Nephron (organoid): ENCODE measurements around the gene SGCD.
A peak's percentile ranks its signal among the peaks of the same experiment; 100 is the strongest.

Source experiments
- H3K27ac Mint-ChIP-seq, 3 experiments: 2 replicates each; pipeline ENCODE4 v1.8.0; 2020; ENCODE audit warnings: mixed read lengths in 3 of 3, mild to moderate bottlenecking in 2 of 3, moderate library complexity in 1 of 3
- H3K27me3 Mint-ChIP-seq: 2 replicates; pipeline ENCODE4 v1.8.0; 2021; ENCODE audit warnings: low read depth, mild to moderate bottlenecking, moderate library complexity, mixed read lengths
- H3K36me3 Mint-ChIP-seq: 2 replicates; pipeline ENCODE4 v1.8.0; 2020; ENCODE audit warnings: low read depth, mixed read lengths
- H3K4me1 Mint-ChIP-seq: 2 replicates; pipeline ENCODE4 v1.8.0; 2020; ENCODE audit warnings: mixed read lengths
- H3K4me3 Mint-ChIP-seq, 3 experiments: 2 replicates each; pipeline ENCODE4 v1.8.0; 2020; ENCODE audit warnings: mild to moderate bottlenecking in 3 of 3, mixed read lengths in 3 of 3, moderate library complexity in 2 of 3
- H3K9me3 Mint-ChIP-seq: 2 replicates; pipeline ENCODE4 v1.8.0; 2020; ENCODE audit warnings: mixed read lengths
- TF ChIP-seq, protein P1 (sequence below), 3 experiments: fragments of 200-600 bp; sonication (generic); IDR thresholded peaks; one replicate each; pipeline ENCODE4 v1.5.0; 2021; ENCODE audit warnings: antibody characterized with exemption in 3 of 3; ENCODE audit not compliant: unreplicated experiment in 3 of 3

The SGCD gene

DNA sequence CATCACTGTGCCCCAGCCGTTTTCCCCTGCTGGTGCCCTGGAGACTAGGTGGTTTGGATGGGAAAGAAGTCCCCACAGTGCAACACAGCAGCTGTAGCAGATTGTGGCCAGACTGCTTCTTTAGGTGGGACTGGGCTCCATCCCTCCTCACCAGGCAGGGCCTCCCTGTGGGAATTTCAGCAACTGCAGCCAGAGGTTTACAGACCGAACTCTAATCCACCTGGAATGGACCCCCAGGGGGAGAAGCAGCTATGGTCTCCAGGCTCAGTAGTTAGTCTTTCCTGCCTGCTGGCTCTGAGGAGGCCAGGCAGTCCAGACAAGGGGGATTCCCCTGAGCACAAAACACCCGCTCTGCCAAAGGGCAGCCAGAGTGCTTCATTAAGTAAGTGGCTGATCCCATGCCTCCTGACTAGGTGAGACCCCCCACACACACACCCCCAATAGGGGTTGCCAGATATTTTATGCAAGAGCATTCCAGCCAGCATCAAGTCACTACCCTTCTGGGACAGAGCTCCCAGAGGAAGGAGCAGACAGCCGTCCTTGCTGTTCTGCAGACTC is 188.9 kb downstream of the SGCD start:
- Mint-ChIP-seq H3K4me3 (no peak overlapping the region), H3K27ac (no peak overlapping the region), H3K36me3 (peaks cover 35% of the 10 kb centered on the region), H3K27me3 (no peaks in the 10 kb centered on the region), H3K9me3 (peaks cover 53% of the 10 kb centered on the region), H3K4me1 (peaks cover 7% of the 10 kb centered on the region)
- TF ChIP-seq, protein P1, sequence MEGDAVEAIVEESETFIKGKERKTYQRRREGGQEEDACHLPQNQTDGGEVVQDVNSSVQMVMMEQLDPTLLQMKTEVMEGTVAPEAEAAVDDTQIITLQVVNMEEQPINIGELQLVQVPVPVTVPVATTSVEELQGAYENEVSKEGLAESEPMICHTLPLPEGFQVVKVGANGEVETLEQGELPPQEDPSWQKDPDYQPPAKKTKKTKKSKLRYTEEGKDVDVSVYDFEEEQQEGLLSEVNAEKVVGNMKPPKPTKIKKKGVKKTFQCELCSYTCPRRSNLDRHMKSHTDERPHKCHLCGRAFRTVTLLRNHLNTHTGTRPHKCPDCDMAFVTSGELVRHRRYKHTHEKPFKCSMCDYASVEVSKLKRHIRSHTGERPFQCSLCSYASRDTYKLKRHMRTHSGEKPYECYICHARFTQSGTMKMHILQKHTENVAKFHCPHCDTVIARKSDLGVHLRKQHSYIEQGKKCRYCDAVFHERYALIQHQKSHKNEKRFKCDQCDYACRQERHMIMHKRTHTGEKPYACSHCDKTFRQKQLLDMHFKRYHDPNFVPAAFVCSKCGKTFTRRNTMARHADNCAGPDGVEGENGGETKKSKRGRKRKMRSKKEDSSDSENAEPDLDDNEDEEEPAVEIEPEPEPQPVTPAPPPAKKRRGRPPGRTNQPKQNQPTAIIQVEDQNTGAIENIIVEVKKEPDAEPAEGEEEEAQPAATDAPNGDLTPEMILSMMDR (IDR thresholded peaks at IDR 0.05; ENCODE audit: unreplicated experiment in 3 of 3): no peak

DNA sequence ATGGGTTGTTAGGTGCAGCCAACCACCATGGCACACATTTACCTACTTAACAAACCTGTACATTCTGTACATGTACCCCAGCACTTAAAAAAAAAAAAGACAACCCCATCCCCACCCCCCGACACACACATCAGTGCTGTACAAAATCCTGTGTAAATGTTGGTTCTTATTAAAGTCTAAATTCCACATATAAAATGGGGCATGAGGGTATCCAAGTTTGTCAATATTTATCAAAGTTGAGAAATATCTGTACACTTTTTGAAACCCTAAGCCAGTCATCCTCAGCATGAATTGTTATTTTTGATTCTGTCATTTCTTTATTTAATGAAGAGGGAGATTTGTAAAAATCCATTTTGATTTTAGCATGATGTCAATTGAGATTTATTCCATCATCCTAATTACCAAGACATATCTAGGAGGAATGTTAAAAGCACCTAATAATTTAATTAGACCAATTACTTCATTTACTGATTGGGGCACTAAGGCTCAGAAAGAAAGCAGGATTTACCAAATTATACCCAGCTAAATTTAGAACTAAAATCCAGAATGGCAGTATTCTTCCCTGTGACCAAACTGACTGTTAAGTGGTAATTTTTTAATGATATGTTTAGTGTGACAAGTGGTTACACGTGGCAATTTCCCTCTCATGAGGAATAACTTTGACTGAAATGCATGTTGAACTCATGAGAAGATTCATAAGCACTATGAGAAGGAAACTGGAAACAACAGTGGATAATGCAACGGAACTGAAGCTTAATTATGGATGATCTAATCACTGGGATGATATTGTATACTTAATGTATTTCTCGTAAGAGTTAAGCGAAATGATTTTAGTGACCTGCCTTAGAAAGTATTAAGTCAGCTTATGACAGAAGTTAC is 195.9 kb downstream of the SGCD start:
- Mint-ChIP-seq H3K4me3 (no peak overlapping the region), H3K27ac (no peak overlapping the region), H3K36me3 (peaks cover 16% of the 10 kb centered on the region), H3K27me3 (no peaks in the 10 kb centered on the region), H3K4me1 (peaks cover 21% of the 10 kb centered on the region), H3K9me3 (peaks cover 39% of the 10 kb centered on the region)
- TF ChIP-seq, protein P1 (IDR thresholded peaks at IDR 0.05; ENCODE audit: unreplicated experiment in 3 of 3): no peak

DNA sequence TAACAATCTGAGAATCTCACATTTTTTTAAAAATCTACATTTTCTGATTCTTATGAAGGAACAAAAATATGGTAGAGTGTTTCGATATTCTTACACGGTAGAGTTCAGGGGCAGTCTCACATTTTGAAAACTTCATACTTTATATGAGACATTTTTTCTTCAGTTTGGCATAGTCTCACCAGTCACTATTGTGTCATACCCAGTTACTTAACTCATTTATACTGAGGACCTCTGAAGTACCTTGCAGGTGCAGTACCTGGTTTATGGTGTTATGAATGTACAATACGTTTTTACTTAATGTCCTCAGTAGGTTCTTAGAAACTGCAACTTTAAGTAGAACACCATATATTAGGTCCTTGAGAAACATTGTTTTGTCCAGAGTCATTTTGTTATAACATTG is 196.6 kb downstream of the SGCD start:
- peaks cover 21% of the 10 kb centered on the region for H3K4me1 Mint-ChIP-seq
- no peak overlapping the region for H3K27ac Mint-ChIP-seq
- peaks cover 32% of the 10 kb centered on the region for H3K9me3 Mint-ChIP-seq
- H3K36me3 Mint-ChIP-seq: peaks cover 10% of the 10 kb centered on the region
- TF ChIP-seq, protein P1 (IDR thresholded peaks at IDR 0.05; ENCODE audit: unreplicated experiment in 3 of 3): no peak
- H3K27me3 Mint-ChIP-seq: no peaks in the 10 kb centered on the region
- H3K4me3 Mint-ChIP-seq: no peak overlapping the region

DNA sequence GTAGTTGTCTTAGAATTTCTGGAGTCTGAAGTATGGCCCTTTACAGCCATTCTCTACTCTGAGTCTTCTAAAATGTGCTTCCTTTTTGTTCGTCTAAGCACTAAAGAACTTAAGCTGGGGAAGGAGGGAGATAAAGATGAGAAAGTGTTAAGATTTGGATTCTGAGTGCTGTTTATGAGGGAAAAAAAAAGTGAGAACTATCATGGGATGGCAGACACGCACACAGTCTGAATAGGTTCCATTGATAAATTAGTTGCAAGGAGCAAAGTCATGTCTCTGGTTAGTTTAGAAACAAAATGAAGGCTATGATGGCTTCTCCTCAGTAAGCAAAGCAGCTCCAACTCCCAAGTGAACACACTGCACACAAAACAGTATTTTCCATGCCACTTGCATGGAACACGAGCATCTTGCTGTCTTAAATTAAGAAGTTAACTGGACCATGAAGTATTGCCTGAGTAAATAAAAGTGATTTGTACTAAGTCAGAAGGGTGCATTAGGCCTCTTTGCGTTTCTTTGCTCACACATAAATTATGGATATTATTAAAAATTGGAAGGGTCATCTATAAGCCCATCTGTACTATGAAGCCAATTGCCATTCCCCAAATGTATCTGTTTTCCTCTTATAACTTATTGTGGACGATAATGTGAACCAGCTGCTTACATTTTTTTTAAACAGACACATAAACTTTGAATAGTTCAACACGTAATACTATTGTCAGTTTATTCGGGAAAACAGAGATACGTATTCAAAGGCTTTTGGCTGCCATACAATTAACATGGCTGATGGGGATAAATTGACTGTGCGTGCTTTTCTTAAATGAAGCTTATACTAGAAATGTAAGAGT is 199.3 kb downstream of the SGCD start:
- Mint-ChIP-seq H3K27ac (peak overlapping the region; percentile 84 to 89 (median 86)), H3K36me3 (no peaks in the 10 kb centered on the region), H3K9me3 (peaks cover 9% of the 10 kb centered on the region), H3K27me3 (no peaks in the 10 kb centered on the region), H3K4me3 (no peak overlapping the region), H3K4me1 (peaks cover 33% of the 10 kb centered on the region)
- TF ChIP-seq, protein P1 (IDR thresholded peaks at IDR 0.05; ENCODE audit: unreplicated experiment in 3 of 3): no peak

DNA sequence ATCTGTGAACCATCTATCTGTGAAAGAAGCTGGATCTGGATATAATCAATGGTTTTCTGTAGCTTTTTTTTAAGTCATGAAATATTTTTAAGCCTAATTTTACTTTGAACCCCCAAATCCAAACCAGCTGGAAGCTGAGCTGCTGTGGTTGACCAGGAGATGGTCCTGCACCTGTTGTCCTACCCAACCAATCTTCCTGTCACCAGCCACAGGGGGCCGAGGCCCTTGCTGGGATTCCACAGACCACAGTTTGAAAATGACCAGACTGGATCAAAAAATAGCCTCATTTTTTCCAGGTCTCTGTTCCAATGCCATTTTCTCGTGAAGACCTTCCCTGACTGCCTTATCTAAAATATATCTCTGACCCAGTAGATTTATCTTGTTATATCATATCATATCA is 200.6 kb downstream of the SGCD start:
- Mint-ChIP-seq H3K4me1 (peaks cover 33% of the 10 kb centered on the region), H3K9me3 (peaks cover 9% of the 10 kb centered on the region), H3K27ac (peak overlapping the region; percentile 84 to 89 (median 86)), H3K27me3 (no peaks in the 10 kb centered on the region), H3K4me3 (no peak overlapping the region), H3K36me3 (no peaks in the 10 kb centered on the region)
- TF ChIP-seq, protein P1 (IDR thresholded peaks at IDR 0.05; ENCODE audit: unreplicated experiment in 3 of 3): no peak
